ENCODE results near the gene TSPAN14.
"Not testable (repeated sequence)": the region's sequence is repeated elsewhere in the genome, so short reads cannot be mapped to it uniquely, and the experiment has no call there.

The TSPAN14 gene

GRCh38 chr10:80472234-80473095 is 18.4 kb downstream of the TSPAN14 start:
- no peak for DNase-seq

GRCh38 chr10:80473096-80473657 is 19.1 kb downstream of the TSPAN14 start:
- no peak for DNase-seq

GRCh38 chr10:80473692-80474596 is 19.8 kb downstream of the TSPAN14 start:
- DNase-seq: no peak

GRCh38 chr10:80474597-80474910 is 20.4 kb downstream of the TSPAN14 start:
- no peak for DNase-seq

GRCh38 chr10:80474941-80475340 is 20.8 kb downstream of the TSPAN14 start:
- DNase-seq: no peak

GRCh38 chr10:80475641-80476040 is 21.5 kb downstream of the TSPAN14 start:
- not testable (repeated sequence) for DNase-seq

- no peak for DNase-seq
These were observed 22.6 kb downstream of the TSPAN14 start for GRCh38 chr10:80476685-80477084.

GRCh38 chr10:80477813-80478212 is 23.7 kb downstream of the TSPAN14 start:
- no peak for DNase-seq

- DNase-seq: not testable (repeated sequence)
These were observed 26.3 kb downstream of the TSPAN14 start for GRCh38 chr10:80480373-80480772.

- DNase-seq: no peak
These were observed 26.7 kb downstream of the TSPAN14 start for GRCh38 chr10:80480852-80481251.

GRCh38 chr10:80484243-80484642 is 30.1 kb downstream of the TSPAN14 start:
- DNase-seq: no peak

GRCh38 chr10:80484676-80485075 is 30.6 kb downstream of the TSPAN14 start:
- no peak for DNase-seq

- DNase-seq: no peak
These were observed 31.2 kb downstream of the TSPAN14 start for GRCh38 chr10:80485076-80485945.

GRCh38 chr10:80485946-80486764 is 32.0 kb downstream of the TSPAN14 start:
- DNase-seq: no peak

- DNase-seq: no peak
These were observed 32.8 kb downstream of the TSPAN14 start for GRCh38 chr10:80486785-80487420.

GRCh38 chr10:80487421-80487785 is 33.3 kb downstream of the TSPAN14 start:
- no peak for DNase-seq

GRCh38 chr10:80487791-80488538 is 33.9 kb downstream of the TSPAN14 start:
- no peak for DNase-seq

GRCh38 chr10:80488539-80489066 is 34.5 kb downstream of the TSPAN14 start:
- DNase-seq: no peak

- DNase-seq: no peak
These were observed 35.4 kb downstream of the TSPAN14 start for GRCh38 chr10:80489371-80490112.

All from NCI-H187 (cell line).